Psoas muscle (tissue), 8 donors: Measurements from ENCODE around the gene RTTN. TPM values are rescaled to one million over a fixed set of nuclear protein-coding genes. Genes with fewer than 3 reads are reported as not detected.

Source experiments
- ATAC-seq, 4 donors: fragments of 200-7000 bp; cut with Tn5 transposase; one replicate each; pipeline ENCODE4 v1.9.1; 2020; ENCODE audit warnings: moderate library complexity in 3 of 4, mild to moderate bottlenecking in 2 of 4
- DNase-seq, 2 donors: peaks; one replicate each; pipeline ENCODE4 v3.0.0-alpha.2; 2020
- H3K27ac ChIP-seq: fragments of 200-600 bp; one replicate; pipeline ENCODE4 v1.8.0; 2022
- H3K27me3 ChIP-seq, 3 donors: fragments of 200-600 bp in 1 of 3; one replicate each; pipeline versions ENCODE4 v1.6.1 to v1.8.0; 2013 to 2022; ENCODE audit warnings: low read length in 2 of 3, mild to moderate bottlenecking in 2 of 3, moderate library complexity in 1 of 3; ENCODE audit not compliant: insufficient read depth in 3 of 3
- H3K36me3 ChIP-seq, 2 donors: fragments of 200-600 bp in 1 of 2; one replicate each; pipeline versions ENCODE4 v1.6.1 to v1.8.0; 2013 to 2022; ENCODE audit warnings: low read depth in 1 of 2, mild to moderate bottlenecking in 1 of 2, moderate library complexity in 1 of 2; ENCODE audit not compliant: insufficient read depth in 1 of 2
- H3K4me1 ChIP-seq: fragments of 200-600 bp; one replicate; pipeline ENCODE4 v1.8.0; 2022
- H3K4me3 ChIP-seq: fragments of 200-600 bp; one replicate; pipeline ENCODE4 v1.8.0; 2022; ENCODE audit warnings: mild to moderate bottlenecking
- H3K9me3 ChIP-seq: fragments of 200-600 bp; one replicate; pipeline ENCODE4 v1.8.0; 2022
- CTCF ChIP-seq: fragments of 200-600 bp; IDR thresholded peaks from one replicate; pipeline ENCODE4 v1.8.0; 2022; ENCODE audit warnings: antibody characterized with exemption
- WGBS, 3 donors: extraction: QIAGEN DNeasy Blood & Tissue Kit; methylation state at CpG; one replicate each; pipeline versions ENCODE4 v1.1.6 to v1.1.7; 2013; 5-methylcytosine and 5-hydroxymethylcytosine counted together
- intact Hi-C, 2 donors: fragments of 100-400 bp; cut with DNase I; formaldehyde crosslinking; loops; one replicate each; pipeline versions ENCODE4 v1.11.0 to v1.14.2; 2022
- polyA plus RNA-seq, 3 donors: library from polyadenylated mRNA; stranded (reverse); fragments of 200-250 nt; gene quantifications; one replicate each; pipeline ENCODE4 v1.2.3, GENCODE V29; 2013
- total RNA-seq, 4 donors: library from RNA; stranded (reverse); fragmentation: NEBNext Ultra II Directional in 2 of 4; extraction: Animal tissue kit (Norgen Biotek cat#: 25700) in 2 of 4; gene quantifications; one replicate each; pipeline versions ENCODE4 v1.2.1 to v1.2.4, GENCODE V29; 2021 to 2023
- donor health status: healthy with polysubstance abuse.
- donor health status: DM: no; HTN: no; CAD: no; lungs with moderate emphysema.
- donor health status: Bipolar disorder and iron deficiency.
- donor health status: healthy.
- donor health status: DM: yes; HTN: yes; CAD: no.
- donor health status: DM: no; HTN: no; CAD: no.
- donor health status: DM: no; HTN: no; CAD: no.
- donor health status: DM: yes; HTN: yes; CAD: no.

RTTN gene
- total and polyA plus RNA-seq, 7 donors, result 1.6 to 7.1 (median 3.9) TPM

GRCh38 chr18:69954719-69955480 is 250.6 kb downstream of the RTTN start:
- Histone ChIP-seq H3K9me3 (no peaks in the 10 kb centered on the region), H3K27ac (no peak overlapping the region), H3K36me3 (no peaks in the 10 kb centered on the region), H3K27me3 (no peaks in the 10 kb centered on the region), H3K4me3 (no peak overlapping the region), H3K4me1 (no peaks in the 10 kb centered on the region)
- WGBS, 3 donors, result 75 to 79% (median 78%) methylated on average over 5 of the region's 5 CpGs
- ATAC-seq (no peak), DNase-seq (no peak)
- intact Hi-C loops, result no loop called here
- TF ChIP-seq CTCF, result no peak

GRCh38 chr18:69953191-69953590 is 252.3 kb downstream of the RTTN start:
- no peaks in the 10 kb centered on the region for H3K27me3 ChIP-seq
- no peak for ATAC-seq
- WGBS, 3 donors, result 99% methylated on average over 2 of the region's 2 CpGs
- H3K4me3 ChIP-seq, result no peak overlapping the region
- H3K27ac ChIP-seq, result no peak overlapping the region
- intact Hi-C loops, result no loop called here
- TF ChIP-seq CTCF, result no peak
- no peaks in the 10 kb centered on the region for H3K9me3 ChIP-seq
- H3K36me3 ChIP-seq, result no peaks in the 10 kb centered on the region
- H3K4me1 ChIP-seq, result no peaks in the 10 kb centered on the region
- no peak for DNase-seq

Other genes with a start within 250 kb of the RTTN start
- gene SOCS6, start 83.4 kb upstream of the RTTN start, total RNA-seq, result 10 to 100 TPM; 19.1 to 30.2 (median 24.9) TPM
- 10 to 100 TPM in 1 of 3 donors, 1 to 10 TPM in 2; 7.3 to 13.8 (median 7.4) TPM for gene SOCS6, start 83.4 kb upstream of the RTTN start, polyA plus RNA-seq